Measurements from ENCODE around the gene RAD51B.
"Not testable (repeated sequence)": the region's sequence is repeated elsewhere in the genome, so short reads cannot be mapped to it uniquely, and the experiment has no call there.

The RAD51B gene

GRCh38 chr14:68219407-68219806, 399.8 kb downstream of the RAD51B start:
- no peak for DNase-seq

DNA sequence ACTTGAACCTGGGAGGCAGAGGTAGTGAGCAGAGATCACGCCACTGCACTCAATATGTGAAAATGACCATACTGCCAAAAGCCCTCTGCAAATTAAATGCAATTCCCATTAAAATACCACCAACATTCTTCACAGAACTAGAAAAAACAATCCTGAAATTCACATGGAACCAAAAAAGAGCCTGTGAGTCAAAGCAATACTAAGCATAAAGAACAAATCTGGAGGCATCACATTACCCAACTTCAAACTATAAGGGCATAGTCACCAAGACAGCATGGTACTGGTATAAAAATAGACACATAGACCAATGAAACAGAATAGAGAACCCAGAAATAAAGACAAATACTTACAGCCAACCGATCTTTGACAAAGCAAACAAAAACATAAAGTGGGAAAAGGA, 401.5 kb downstream of the RAD51B start:
- DNase-seq = not testable (repeated sequence)

GRCh38 chr14:68222154-68222553, 402.6 kb downstream of the RAD51B start:
- no peak for DNase-seq

GRCh38 chr14:68222726-68223125, 403.1 kb downstream of the RAD51B start:
- no peak for DNase-seq

DNA sequence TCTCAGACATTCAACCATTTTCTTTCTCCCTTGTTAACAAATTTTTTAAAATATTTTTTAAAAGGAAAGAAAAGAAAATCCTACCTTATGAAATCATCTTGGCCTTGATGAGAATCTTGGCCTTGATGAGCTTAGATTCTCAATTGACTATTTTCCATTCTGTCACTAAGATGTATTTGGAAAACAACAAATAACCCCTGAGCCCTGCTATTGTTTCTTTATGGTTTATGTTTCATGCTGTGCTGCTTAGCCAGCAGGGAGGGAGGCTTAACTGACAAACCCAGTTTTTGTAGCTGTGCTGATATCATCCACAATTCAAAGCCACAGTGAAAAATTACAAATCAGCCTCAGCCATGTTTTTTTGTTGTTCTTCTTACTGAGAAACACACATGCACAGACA, 404.1 kb downstream of the RAD51B start:
- DNase-seq = no peak

- no peak for DNase-seq
Measured at GRCh38 chr14:68225321-68225720, 405.7 kb downstream of the RAD51B start.

GRCh38 chr14:68226523-68226922, 406.9 kb downstream of the RAD51B start:
- DNase-seq = no peak

- no peak for DNase-seq
Measured at GRCh38 chr14:68228656-68229055, 409.1 kb downstream of the RAD51B start.

DNA sequence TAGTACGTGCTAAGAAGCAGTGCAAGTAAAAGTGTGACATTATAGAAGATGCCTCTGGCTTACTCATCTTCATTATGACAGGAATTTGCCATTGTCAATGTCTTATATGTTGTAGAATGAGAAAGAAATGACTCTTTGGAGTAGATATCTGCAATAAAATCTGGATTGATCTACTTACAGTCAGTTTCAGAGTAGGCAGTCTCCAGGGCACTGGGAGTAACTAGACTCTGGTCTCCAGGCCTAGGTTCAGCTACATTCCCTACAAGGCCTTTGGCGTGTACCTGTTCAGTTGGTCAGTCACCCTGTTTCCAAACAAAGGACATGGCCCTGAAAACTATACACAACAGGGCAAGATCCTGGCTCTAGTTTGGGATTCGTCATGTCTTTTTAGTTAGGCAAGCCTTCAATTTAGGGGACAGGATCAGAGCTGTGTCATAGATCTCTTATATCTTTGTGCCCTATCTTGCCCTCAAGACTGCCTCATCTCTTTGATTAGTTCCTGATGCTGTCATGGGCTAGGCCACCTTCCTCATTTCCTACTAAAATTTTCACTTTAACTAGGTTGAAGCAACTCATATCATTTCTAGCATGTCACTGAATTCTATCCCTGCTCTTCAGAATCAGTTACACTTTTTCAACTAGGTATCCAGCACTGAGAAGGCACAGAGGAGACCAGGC, 410.0 kb downstream of the RAD51B start:
- DNase-seq = no peak

DNA sequence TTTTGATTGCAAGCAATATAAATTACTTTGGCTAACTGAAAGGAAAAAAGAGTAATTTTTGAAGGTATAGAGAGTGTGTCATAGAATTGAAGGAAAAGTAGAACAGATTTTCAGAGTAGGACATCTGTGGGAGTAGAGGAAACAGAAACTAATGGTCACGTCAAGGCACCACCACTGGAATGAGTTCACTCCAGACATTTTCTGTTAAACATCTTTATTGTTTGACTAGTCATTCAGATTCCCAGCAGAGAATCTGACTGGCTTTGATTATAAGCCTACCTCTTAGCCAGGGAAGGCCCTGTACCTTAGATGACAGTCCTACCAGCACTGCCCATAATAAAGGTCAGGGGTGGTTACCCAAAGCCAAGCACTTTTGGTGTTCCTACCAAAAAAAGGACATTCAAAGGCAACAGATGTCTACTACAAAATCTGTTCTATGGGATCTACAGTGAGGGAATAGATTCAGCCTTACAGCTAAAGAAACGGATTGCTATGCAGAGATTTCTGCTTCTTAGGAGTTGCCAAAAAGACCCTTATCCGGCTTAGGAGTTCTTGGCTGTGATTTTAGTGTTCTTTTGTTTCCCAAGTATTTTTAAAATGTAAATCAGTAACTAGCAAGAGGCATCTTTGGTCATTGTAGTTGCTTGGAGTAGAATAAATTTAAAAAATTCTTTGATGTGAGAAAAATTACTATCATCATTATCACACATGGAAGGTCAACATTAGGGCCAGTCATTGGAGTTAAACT, 410.8 kb downstream of the RAD51B start:
- no peak for DNase-seq

- DNase-seq = no peak
Measured at GRCh38 chr14:68230950-68231717, 411.6 kb downstream of the RAD51B start.

GRCh38 chr14:68231898-68232297, 412.3 kb downstream of the RAD51B start:
- DNase-seq = no peak

DNA sequence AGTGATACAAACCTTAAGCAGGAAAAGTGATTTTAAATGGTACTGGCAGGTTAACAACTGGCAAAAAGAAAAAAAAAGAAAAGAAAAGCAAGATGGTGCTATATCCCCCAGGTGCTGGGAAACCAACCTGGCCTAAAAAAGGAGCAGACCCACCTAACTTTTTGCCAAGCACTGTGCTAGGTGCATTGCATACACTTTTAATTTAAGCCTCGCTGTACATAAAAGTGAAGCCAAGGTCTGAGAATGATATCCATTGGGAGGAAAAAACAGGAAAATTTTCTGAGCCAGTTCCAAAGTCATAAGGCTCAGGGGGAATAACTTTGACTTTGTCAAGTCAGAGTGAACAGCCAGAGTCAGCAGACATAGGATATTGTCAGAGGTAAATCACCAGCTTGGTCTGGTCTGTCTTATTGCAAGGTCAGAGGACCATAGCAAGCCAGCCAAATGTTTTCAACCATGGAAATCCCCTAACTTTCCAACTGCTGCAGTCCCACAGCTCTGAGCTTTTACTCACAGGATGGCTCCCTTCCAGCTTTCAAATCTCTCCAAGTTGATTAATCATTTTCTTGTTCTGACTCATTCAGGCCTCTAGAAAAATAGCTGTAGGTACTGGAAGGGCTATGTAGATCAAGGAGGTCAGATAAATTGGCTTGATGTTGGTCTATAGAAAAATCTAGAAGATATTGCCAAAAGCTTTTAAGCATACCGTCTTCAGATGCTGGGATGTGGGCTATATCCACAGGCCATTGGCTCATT, 412.9 kb downstream of the RAD51B start:
- no peak for DNase-seq

DNA sequence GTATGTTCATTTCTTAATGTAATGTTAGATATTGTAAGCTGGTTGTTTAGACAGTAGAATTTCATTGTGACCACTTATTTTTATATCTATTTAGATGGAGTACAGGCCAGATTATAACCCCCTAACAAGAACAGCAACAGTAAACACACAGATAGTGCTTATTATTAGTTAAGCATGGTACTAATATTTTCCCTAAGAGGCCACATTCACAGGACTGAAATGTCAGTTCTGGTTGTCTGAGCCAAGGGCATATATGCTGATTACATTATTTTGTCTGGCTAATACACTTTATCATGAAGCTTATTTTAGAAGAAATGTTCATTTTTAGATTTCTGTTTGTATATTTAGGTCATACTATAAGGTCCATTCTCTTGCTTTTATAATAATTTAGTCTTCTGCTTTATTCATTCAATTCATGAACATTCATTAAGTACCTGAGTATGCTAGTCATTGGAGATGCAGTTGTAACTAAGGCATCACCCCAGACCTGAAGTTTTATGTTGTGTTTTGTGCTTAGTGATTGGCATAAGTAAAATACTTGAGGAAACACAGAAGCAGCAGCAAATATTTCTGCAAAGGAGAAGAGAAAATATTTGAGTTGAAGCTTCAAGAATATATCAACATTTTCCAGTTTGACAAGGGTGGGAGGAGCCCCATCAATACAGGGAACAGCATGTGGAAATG, 413.7 kb downstream of the RAD51B start:
- no peak for DNase-seq

- no peak for DNase-seq
Measured at GRCh38 chr14:68234101-68234905, 414.7 kb downstream of the RAD51B start.

DNA sequence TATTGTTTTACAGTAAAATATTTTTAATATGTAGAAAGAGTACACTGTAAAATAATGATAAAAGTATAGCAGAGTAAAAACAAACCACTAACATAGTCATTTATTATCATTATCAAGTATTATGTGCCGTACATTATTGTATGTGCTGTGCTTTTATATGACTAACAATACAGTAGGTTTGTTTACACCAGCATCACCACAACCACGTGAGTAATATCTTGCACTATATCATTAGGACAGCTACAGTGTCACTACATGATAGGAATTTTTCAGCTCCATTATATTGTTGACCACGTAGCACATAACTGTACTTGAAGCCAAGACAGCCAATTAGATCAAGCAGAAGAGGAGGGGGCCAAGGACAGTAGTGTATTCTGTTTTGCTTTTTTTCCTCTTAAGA, 415.4 kb downstream of the RAD51B start:
- DNase-seq = no peak

GRCh38 chr14:68236582-68237458, 417.2 kb downstream of the RAD51B start:
- no peak for DNase-seq

DNA sequence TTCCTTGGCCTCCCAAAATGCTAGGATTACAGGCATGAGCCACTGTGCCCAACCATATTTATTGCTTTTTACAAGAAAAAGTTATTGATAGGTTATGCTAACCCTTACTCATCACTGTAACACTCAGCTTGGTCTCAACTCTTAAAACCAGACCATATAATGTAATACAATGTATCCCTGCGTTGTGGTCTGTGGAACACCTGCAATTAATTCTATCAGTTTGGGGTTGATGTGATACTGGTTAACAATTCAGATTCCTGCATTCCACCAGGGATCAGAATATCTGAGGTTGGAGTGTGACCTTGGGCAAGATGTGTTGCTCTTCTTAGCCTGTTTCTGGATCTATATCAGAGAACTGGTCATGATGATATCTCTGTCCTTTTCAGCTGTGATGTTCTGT, 419.0 kb downstream of the RAD51B start:
- DNase-seq = no peak

GRCh38 chr14:68238976-68239375, 419.4 kb downstream of the RAD51B start:
- no peak for DNase-seq

GRCh38 chr14:68239988-68240771, 420.6 kb downstream of the RAD51B start:
- no peak for DNase-seq
